Measurements from ENCODE around the gene EIF1B. TPM values are rescaled to one million over a fixed set of nuclear protein-coding genes. Genes with fewer than 3 reads are reported as not detected.

Gene EIF1B
- total and polyA plus RNA-seq, 4 donors = 36.6 to 186 (median 104) TPM

GRCh38 chr3:40336511-40337135 lies 27.1 kb downstream of the EIF1B start:
- Histone ChIP-seq H3K27me3 (ENCODE audit: control insufficient read depth, insufficient read depth, low read length) (no peaks in the 10 kb centered on the region), H3K27ac (ENCODE audit: low read depth, low read length) (no peak overlapping the region), H3K4me3 (ENCODE audit: low read depth, low read length) (no peak overlapping the region), H3K36me3 (ENCODE audit: control insufficient read depth, insufficient read depth, low read length) (no peaks in the 10 kb centered on the region), H3K9me3 (ENCODE audit: control insufficient read depth, insufficient read depth, low read length) (no peaks in the 10 kb centered on the region), H3K4me1 (ENCODE audit: control insufficient read depth, insufficient read depth, low read length) (no peaks in the 10 kb centered on the region)
- WGBS (ENCODE audit: insufficient coverage) = 83% methylated on average over 2 of the region's 4 CpGs
- no peak for DNase-seq (ENCODE audit: low read depth in 4 of 6, low spot score in 6 of 6)

DNA sequence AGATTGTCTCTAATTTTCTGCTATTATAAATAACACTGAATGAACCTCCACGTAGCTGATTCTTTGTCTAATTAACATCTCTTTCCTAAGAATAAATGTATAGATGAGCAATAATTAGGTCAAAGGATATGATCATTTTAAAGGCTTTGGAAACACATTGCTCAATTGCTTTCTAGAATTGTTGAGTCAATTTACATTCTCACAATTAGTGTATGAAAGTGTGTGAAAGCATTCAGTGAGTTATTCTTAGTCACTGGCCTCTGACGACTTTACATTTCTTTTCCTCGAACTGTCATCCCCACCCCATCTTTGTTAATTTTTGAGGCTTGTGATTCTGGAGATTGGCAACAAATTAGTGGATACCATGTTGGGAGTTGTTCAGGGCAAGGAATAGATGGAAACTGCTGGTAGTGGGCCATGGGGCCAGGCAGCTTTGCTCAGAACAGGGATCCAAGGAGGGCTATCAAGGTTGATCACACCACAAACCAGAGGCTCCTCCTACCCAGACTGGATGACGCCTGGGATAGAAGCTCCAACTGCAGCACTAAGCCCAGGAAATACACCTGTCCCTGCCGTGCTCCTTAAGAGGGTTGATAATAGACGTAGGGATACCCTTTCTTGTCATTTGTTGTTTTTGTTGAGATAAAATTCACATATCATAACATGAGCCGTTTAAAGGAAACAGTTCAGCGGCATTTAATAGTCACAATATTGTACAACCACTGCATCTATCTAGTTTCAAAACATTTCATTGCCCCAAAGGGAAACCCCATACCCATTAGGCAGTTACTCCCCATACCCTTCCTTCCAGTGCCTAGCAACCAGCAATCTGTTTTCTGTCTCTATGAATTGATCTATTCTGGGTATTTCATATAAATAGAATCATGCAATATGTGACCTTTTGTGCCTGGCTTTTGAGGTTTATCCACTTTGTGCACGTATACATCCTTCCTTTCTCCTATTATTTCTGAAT lies 27.9 kb downstream of the EIF1B start:
- no peaks in the 10 kb centered on the region for H3K9me3 ChIP-seq (ENCODE audit: control insufficient read depth, insufficient read depth, low read length)
- H3K4me1 ChIP-seq (ENCODE audit: control insufficient read depth, insufficient read depth, low read length) = no peaks in the 10 kb centered on the region
- no peak overlapping the region for H3K27ac ChIP-seq (ENCODE audit: low read depth, low read length)
- H3K36me3 ChIP-seq (ENCODE audit: control insufficient read depth, insufficient read depth, low read length) = no peaks in the 10 kb centered on the region
- no peak for DNase-seq (ENCODE audit: low read depth in 4 of 6, low spot score in 6 of 6)
- WGBS (ENCODE audit: insufficient coverage) = 80% methylated on average over 1 of the region's 9 CpGs
- no peaks in the 10 kb centered on the region for H3K27me3 ChIP-seq (ENCODE audit: control insufficient read depth, insufficient read depth, low read length)
- H3K4me3 ChIP-seq (ENCODE audit: low read depth, low read length) = no peak overlapping the region

DNA sequence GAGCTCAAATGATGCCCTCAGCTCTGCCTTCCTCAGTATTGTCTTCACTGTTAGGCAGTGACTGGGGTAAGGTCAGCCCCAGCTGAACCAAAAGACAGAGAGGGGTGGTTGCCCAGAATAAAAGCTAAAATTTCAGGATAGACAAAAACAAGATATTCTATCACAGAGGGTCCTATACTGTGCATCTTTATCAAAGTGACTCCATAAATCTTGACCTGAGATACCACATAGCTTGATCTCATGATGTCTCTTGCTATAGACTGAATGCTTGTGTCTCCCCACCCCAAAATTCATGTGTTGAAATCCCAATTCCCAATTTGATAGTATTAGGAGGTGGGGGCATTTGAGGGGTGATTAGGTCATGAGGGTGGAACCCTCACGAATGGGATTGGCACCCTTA lies 30.4 kb downstream of the EIF1B start:
- H3K9me3 ChIP-seq (ENCODE audit: control insufficient read depth, insufficient read depth, low read length) = no peaks in the 10 kb centered on the region
- H3K27me3 ChIP-seq (ENCODE audit: control insufficient read depth, insufficient read depth, low read length) = no peaks in the 10 kb centered on the region
- no peak overlapping the region for H3K4me3 ChIP-seq (ENCODE audit: low read depth, low read length)
- H3K36me3 ChIP-seq (ENCODE audit: control insufficient read depth, insufficient read depth, low read length) = no peaks in the 10 kb centered on the region
- no peaks in the 10 kb centered on the region for H3K4me1 ChIP-seq (ENCODE audit: control insufficient read depth, insufficient read depth, low read length)
- H3K27ac ChIP-seq (ENCODE audit: low read depth, low read length) = no peak overlapping the region
- WGBS (ENCODE audit: insufficient coverage) = no CpG with 5 or more reads among the region's 1 CpG
- DNase-seq (ENCODE audit: low read depth in 4 of 6, low spot score in 6 of 6) = no peak

GRCh38 chr3:40340541-40341170 lies 31.1 kb downstream of the EIF1B start:
- H3K27ac ChIP-seq (ENCODE audit: low read depth, low read length) = no peak overlapping the region
- WGBS (ENCODE audit: insufficient coverage) = 58% methylated on average over 1 of the region's 1 CpG
- H3K4me1 ChIP-seq (ENCODE audit: control insufficient read depth, insufficient read depth, low read length) = no peaks in the 10 kb centered on the region
- DNase-seq (ENCODE audit: low read depth in 4 of 6, low spot score in 6 of 6) = no peak
- H3K9me3 ChIP-seq (ENCODE audit: control insufficient read depth, insufficient read depth, low read length) = no peaks in the 10 kb centered on the region
- H3K27me3 ChIP-seq (ENCODE audit: control insufficient read depth, insufficient read depth, low read length) = no peaks in the 10 kb centered on the region
- H3K4me3 ChIP-seq (ENCODE audit: low read depth, low read length) = no peak overlapping the region
- H3K36me3 ChIP-seq (ENCODE audit: control insufficient read depth, insufficient read depth, low read length) = no peaks in the 10 kb centered on the region

DNA sequence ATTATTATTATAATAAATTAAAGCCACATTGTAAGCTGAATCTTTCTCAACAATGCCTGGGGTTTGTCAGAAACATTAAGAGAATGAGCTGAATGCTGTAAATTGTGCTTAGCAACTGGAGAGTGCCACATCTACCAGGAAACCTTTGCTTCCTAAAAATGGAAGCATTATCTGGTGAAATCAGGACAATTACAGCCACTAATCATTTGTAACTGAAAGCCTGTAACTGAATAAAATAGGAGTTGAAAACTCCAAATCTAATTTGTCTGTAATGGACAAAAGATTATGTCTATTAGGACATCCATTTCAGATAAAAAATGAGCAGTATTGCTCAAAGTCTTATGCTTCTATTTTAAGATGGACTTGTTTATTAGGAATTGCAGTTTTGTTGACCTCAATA lies 32.2 kb downstream of the EIF1B start:
- Histone ChIP-seq H3K9me3 (ENCODE audit: control insufficient read depth, insufficient read depth, low read length) (no peaks in the 10 kb centered on the region), H3K27me3 (ENCODE audit: control insufficient read depth, insufficient read depth, low read length) (no peaks in the 10 kb centered on the region), H3K36me3 (ENCODE audit: control insufficient read depth, insufficient read depth, low read length) (no peaks in the 10 kb centered on the region), H3K27ac (ENCODE audit: low read depth, low read length) (no peak overlapping the region), H3K4me1 (ENCODE audit: control insufficient read depth, insufficient read depth, low read length) (no peaks in the 10 kb centered on the region), H3K4me3 (ENCODE audit: low read depth, low read length) (no peak overlapping the region)
- no peak for DNase-seq (ENCODE audit: low read depth in 4 of 6, low spot score in 6 of 6)

GRCh38 chr3:40350529-40350928 lies 41.0 kb downstream of the EIF1B start:
- no peaks in the 10 kb centered on the region for H3K36me3 ChIP-seq (ENCODE audit: control insufficient read depth, insufficient read depth, low read length)
- H3K27ac ChIP-seq (ENCODE audit: low read depth, low read length) = no peak overlapping the region
- no peak for DNase-seq (ENCODE audit: low read depth in 4 of 6, low spot score in 6 of 6)
- H3K9me3 ChIP-seq (ENCODE audit: control insufficient read depth, insufficient read depth, low read length) = peaks cover 2% of the 10 kb centered on the region
- no peaks in the 10 kb centered on the region for H3K4me1 ChIP-seq (ENCODE audit: control insufficient read depth, insufficient read depth, low read length)
- H3K4me3 ChIP-seq (ENCODE audit: low read depth, low read length) = no peak overlapping the region
- H3K27me3 ChIP-seq (ENCODE audit: control insufficient read depth, insufficient read depth, low read length) = no peaks in the 10 kb centered on the region

DNA sequence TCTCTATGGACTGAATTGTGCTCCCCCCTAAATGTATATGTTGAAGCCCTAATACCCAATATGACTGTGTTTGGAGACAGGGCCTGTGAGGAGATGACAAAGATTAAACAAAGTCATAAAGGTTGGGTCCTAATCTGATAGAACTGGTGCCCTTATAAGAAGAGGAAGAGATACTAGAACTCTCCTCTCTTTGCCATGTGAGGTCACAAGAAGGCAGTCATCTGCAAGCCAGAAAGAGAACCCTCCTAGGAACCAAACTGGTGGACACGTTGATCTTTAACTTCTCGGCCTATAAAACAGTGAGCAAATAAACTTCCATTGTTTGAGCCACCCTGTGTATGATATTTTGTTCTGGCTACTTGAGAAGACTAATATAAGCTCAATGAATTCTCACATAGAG lies 45.9 kb downstream of the EIF1B start:
- Histone ChIP-seq H3K9me3 (ENCODE audit: control insufficient read depth, insufficient read depth, low read length) (peaks cover 2% of the 10 kb centered on the region), H3K27ac (ENCODE audit: low read depth, low read length) (no peak overlapping the region), H3K4me1 (ENCODE audit: control insufficient read depth, insufficient read depth, low read length) (no peaks in the 10 kb centered on the region), H3K27me3 (ENCODE audit: control insufficient read depth, insufficient read depth, low read length) (no peaks in the 10 kb centered on the region), H3K4me3 (ENCODE audit: low read depth, low read length) (no peak overlapping the region), H3K36me3 (ENCODE audit: control insufficient read depth, insufficient read depth, low read length) (no peaks in the 10 kb centered on the region)
- WGBS (ENCODE audit: insufficient coverage) = no CpG with 5 or more reads among the region's 2 CpGs
- no peak for DNase-seq (ENCODE audit: low read depth in 4 of 6, low spot score in 6 of 6)

DNA sequence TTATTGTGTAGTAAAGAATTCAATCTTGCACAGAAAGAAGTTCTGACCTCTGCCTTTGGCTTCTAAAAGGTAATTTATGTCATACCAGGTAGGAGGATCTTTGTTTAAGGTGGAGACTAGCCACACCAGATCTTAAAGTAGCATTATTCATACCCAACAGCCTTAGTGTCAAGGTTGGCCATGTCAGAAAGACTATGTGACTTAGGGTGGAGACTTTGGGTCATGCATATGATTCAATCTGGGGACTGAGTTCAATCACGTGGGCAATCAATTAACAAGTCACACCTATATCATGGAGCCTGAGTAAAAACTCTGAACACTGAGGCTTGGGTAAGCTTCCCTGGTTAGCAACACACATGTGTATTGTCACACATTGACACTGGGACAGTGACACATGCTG lies 48.9 kb downstream of the EIF1B start:
- no CpG with 5 or more reads among the region's 1 CpG for WGBS (ENCODE audit: insufficient coverage)
- H3K27me3 ChIP-seq (ENCODE audit: control insufficient read depth, insufficient read depth, low read length) = no peaks in the 10 kb centered on the region
- H3K27ac ChIP-seq (ENCODE audit: low read depth, low read length) = no peak overlapping the region
- H3K4me1 ChIP-seq (ENCODE audit: control insufficient read depth, insufficient read depth, low read length) = no peaks in the 10 kb centered on the region
- no peaks in the 10 kb centered on the region for H3K9me3 ChIP-seq (ENCODE audit: control insufficient read depth, insufficient read depth, low read length)
- no peaks in the 10 kb centered on the region for H3K36me3 ChIP-seq (ENCODE audit: control insufficient read depth, insufficient read depth, low read length)
- no peak overlapping the region for H3K4me3 ChIP-seq (ENCODE audit: low read depth, low read length)
- DNase-seq (ENCODE audit: low read depth in 4 of 6, low spot score in 6 of 6) = no peak

All from spinal cord (tissue), 10 donors.